Activated T-cell treated with anti-CD3 and anti-CD28 coated beads, Interleukin-2, amount 50 U/mL, for 72 hours (primary cell): ENCODE data around the gene KIAA0513. TPM values are rescaled to one million over a fixed set of nuclear protein-coding genes. Genes with fewer than 3 reads are reported as not detected.

ENCODE experiments used
- ATAC-seq, 2 donors: fragments of 150-1000 bp; cut with Tn5 transposase; replicated peaks in 1 of 2; 2 replicates each; pipeline ENCODE4 v1.10.0; 2021; ENCODE audit warnings: moderate library complexity in 2 of 2, mild to moderate bottlenecking in 1 of 2
- DNase-seq, 2 donors: peaks; one replicate each; pipeline ENCODE4 v3.0.0; 2021 to 2022; ENCODE audit warnings: mixed read lengths in 1 of 2
- H3K27ac Mint-ChIP-seq: one replicate; pipeline ENCODE4 v1.8.0; 2022; ENCODE audit warnings: mild to moderate bottlenecking, moderate library complexity, mixed read lengths
- H3K27me3 Mint-ChIP-seq: one replicate; pipeline ENCODE4 v1.8.0; 2022; ENCODE audit warnings: low read depth, mixed read lengths
- H3K36me3 Mint-ChIP-seq, 2 donors: one replicate each; pipeline ENCODE4 v1.8.0; 2022; ENCODE audit warnings: mixed read lengths in 2 of 2, mild to moderate bottlenecking in 1 of 2; ENCODE audit not compliant: insufficient read depth in 2 of 2
- H3K4me1 Mint-ChIP-seq: one replicate; pipeline ENCODE4 v1.8.0; 2022; ENCODE audit warnings: low read depth, mixed read lengths
- H3K4me3 Mint-ChIP-seq, 2 donors: one replicate each; pipeline ENCODE4 v1.8.0; 2022; ENCODE audit warnings: mild to moderate bottlenecking in 2 of 2, mixed read lengths in 2 of 2, moderate library complexity in 2 of 2
- H3K9me3 Mint-ChIP-seq, 2 donors: one replicate each; pipeline ENCODE4 v1.8.0; 2022; ENCODE audit warnings: mixed read lengths in 2 of 2
- total RNA-seq, 2 donors: library from RNA; stranded (reverse); gene quantifications; one replicate each; pipeline ENCODE4 v1.2.3, GENCODE V29; 2022

Gene KIAA0513
- total RNA-seq, 2 donors from 2014 or later = 10.6 to 14.5 TPM

DNA sequence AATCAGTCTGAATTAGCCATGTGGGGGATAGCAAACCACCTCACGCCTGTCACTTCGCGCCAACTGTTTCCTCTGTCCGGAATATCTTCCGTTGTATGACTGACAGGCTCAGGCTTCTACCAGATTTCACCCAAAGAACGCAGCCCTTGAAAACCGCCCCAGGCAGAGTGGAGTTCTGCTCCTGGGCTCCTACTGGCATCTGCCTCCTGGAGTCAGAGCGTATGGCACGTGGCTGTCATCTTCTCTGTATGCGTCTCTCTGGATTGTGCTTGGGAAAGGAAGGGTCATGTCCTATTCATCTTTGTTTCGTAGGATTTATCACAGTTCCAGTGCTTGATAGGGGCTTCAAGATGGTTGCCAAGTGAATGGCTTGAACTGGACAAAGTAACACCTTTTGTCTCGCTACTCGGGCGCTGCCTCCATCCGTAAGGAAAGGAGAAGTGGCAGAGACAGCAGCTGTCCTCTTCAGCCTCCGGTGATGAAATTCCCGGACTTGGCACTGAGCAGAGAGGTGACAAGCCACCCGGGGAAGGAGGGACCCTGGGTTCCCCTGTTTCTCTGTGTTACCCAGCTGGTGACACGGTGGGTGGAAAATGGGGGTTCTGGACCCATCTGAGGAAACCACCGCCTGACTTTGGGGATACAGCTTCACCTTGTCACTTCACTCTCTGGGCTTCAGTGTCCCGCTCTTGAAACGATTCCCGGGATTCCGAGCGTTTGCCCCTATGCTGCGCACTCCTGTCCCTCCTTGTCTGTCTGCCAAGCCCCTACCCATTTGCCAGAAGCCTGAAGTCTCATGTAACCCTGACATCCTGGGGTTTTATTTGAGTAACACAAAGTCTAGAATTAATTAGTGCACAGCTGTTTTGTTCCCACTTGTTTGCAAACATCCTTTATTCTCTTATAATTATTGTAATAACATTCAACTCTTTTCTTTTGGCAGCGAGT lies 13.9 kb downstream of the KIAA0513 start:
- H3K27me3 Mint-ChIP-seq = no peaks in the 10 kb centered on the region
- H3K4me1 Mint-ChIP-seq = peaks cover 14% of the 10 kb centered on the region
- ATAC-seq (no peak), DNase-seq (no peak)
- no peaks in the 10 kb centered on the region for H3K36me3 Mint-ChIP-seq
- no peaks in the 10 kb centered on the region for H3K9me3 Mint-ChIP-seq
- H3K4me3 Mint-ChIP-seq = no peak overlapping the region
- no peak overlapping the region for H3K27ac Mint-ChIP-seq

DNA sequence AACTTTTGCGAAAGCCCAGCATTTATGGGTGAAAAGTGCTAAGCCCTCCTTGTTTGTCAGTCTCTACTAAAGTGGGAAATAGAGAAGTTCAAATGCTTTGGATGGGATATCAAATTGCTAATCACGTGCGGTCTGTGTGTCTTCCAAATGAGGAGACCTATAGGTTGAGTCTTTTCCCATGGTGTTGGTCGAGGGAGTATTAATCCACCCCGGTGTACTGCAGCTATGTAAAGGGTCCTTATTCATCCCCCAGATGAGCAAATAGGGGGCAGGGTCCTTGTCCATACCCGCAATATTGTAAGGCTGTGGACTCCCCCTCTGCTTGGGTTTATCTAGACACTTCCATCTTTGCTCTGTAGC lies 14.6 kb downstream of the KIAA0513 start:
- peaks cover 14% of the 10 kb centered on the region for H3K4me1 Mint-ChIP-seq
- H3K27ac Mint-ChIP-seq = no peak overlapping the region
- ATAC-seq (no peak), DNase-seq (no peak)
- no peaks in the 10 kb centered on the region for H3K9me3 Mint-ChIP-seq
- H3K27me3 Mint-ChIP-seq = no peaks in the 10 kb centered on the region
- H3K4me3 Mint-ChIP-seq = no peak overlapping the region
- no peaks in the 10 kb centered on the region for H3K36me3 Mint-ChIP-seq

DNA sequence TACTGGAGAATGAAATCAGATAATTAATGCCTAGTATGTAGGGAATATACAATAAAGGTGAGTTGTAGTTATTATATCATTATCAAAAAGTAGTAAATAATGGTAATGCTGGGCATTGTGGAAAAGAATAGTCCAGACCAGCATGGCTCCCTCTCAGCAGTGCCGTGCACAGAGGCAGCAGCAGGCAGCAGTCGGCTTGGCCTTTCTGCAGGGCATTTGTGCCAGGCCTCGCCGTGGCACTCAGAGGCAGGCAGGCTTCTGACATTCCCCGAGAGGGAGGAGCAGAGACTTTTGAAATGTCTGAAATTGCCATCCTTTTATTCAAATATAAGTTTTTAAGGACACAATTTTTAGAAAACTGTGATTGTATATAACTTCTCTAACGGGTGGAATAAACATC lies 15.0 kb downstream of the KIAA0513 start:
- Mint-ChIP-seq H3K27ac (no peak overlapping the region), H3K4me3 (no peak overlapping the region), H3K27me3 (no peaks in the 10 kb centered on the region), H3K36me3 (no peaks in the 10 kb centered on the region), H3K9me3 (no peaks in the 10 kb centered on the region), H3K4me1 (peaks cover 17% of the 10 kb centered on the region)
- DNase-seq = no peak
- no peak for ATAC-seq

DNA sequence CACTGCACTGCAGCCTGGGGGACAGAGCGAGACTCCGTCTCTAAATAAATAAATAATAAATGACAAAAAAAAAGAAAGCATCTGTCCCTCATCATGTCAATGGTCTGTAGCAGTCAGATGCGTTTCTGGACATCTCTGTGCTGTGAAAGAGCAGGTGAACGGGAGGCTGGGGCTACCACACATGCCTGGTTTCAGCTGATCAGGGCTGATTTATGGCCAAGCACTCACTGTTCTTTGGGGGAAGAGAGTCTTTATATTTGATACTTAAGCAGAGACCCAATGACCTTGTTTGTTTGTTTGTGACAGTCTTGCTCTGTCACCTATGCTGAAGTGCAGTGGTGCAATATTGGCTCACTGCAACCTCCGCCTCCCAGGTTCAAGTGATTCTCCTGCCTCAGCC lies 17.5 kb downstream of the KIAA0513 start:
- H3K36me3 Mint-ChIP-seq = no peaks in the 10 kb centered on the region
- no peaks in the 10 kb centered on the region for H3K27me3 Mint-ChIP-seq
- H3K4me3 Mint-ChIP-seq = no peak overlapping the region
- H3K27ac Mint-ChIP-seq = no peak overlapping the region
- ATAC-seq = no peak
- peaks cover 29% of the 10 kb centered on the region for H3K4me1 Mint-ChIP-seq
- no peaks in the 10 kb centered on the region for H3K9me3 Mint-ChIP-seq
- no peak for DNase-seq

- H3K27ac Mint-ChIP-seq = no peak overlapping the region
- H3K36me3 Mint-ChIP-seq = no peaks in the 10 kb centered on the region
- DNase-seq = no peak
- H3K4me1 Mint-ChIP-seq = peaks cover 34% of the 10 kb centered on the region
- no peaks in the 10 kb centered on the region for H3K9me3 Mint-ChIP-seq
- H3K4me3 Mint-ChIP-seq = no peak overlapping the region
- ATAC-seq = no peak
- no peaks in the 10 kb centered on the region for H3K27me3 Mint-ChIP-seq
Observed at GRCh38 chr16:85045641-85046471, 18.3 kb downstream of the KIAA0513 start.

DNA sequence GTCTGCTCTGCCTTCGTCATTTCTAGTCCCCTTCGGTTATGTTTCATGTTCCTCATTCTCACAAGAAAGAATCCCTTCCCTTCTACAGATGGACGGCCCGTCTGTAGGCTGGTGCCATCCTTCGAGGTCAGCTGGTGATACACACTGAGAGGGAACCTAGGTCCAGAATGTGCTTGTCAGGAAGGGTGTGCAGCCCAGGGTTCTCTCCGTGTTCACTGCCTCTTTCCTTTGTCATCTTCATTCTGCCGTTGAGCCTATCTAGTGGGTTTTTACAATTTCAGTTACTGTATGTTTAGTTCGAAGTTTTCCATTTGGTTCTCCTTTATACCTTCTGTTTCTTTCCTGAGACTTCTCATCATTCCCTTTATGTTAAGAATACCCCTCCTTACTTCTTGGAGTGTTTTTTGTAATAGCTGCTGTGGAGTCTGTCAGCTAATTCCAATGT lies 18.9 kb downstream of the KIAA0513 start:
- no peak overlapping the region for H3K27ac Mint-ChIP-seq
- peaks cover 36% of the 10 kb centered on the region for H3K4me1 Mint-ChIP-seq
- no peaks in the 10 kb centered on the region for H3K36me3 Mint-ChIP-seq
- DNase-seq (no peak), ATAC-seq (no peak)
- H3K27me3 Mint-ChIP-seq = no peaks in the 10 kb centered on the region
- H3K9me3 Mint-ChIP-seq = no peaks in the 10 kb centered on the region
- H3K4me3 Mint-ChIP-seq = no peak overlapping the region

GRCh38 chr16:85046931-85047866 lies 19.6 kb downstream of the KIAA0513 start:
- Mint-ChIP-seq H3K4me3 (peak overlapping the region; percentile 59 to 63), H3K27ac (no peak overlapping the region), H3K27me3 (no peaks in the 10 kb centered on the region), H3K4me1 (peaks cover 36% of the 10 kb centered on the region), H3K36me3 (no peaks in the 10 kb centered on the region), H3K9me3 (no peaks in the 10 kb centered on the region)
- no peak for DNase-seq
- peak; percentile 34 to 53 for ATAC-seq

DNA sequence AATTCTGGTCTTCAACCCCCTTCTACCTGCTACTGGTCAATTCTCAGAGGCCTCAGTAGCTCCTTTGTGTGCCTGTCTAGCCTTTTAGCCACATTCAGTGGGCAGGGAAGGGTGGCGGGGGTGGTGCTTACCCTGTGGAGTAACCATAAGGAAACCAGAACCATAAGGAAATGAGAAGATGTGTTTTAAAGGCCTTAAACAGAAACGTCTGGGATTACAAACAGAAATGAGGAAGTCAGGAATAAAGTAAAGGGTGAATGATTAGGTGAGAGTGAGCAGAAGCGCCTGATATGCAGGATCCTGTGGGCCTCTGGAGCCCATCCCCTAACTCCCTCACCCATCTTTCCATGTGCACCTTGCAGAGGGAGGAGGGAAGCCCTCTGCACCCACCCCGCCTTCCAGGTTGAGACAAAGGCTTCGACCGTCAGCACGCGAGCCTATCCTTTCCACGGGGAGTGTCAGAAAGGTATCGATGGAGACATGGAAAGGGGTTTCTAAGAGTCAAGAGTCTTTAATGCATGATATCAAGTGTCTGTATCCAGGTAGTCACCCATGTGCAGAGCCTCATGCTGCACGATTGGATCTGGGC lies 20.4 kb downstream of the KIAA0513 start:
- ATAC-seq (no peak), DNase-seq (no peak)
- H3K27ac Mint-ChIP-seq = no peak overlapping the region
- H3K4me1 Mint-ChIP-seq = peaks cover 36% of the 10 kb centered on the region
- H3K4me3 Mint-ChIP-seq = peak overlapping the region; percentile 59 to 63
- no peaks in the 10 kb centered on the region for H3K9me3 Mint-ChIP-seq
- no peaks in the 10 kb centered on the region for H3K27me3 Mint-ChIP-seq
- no peaks in the 10 kb centered on the region for H3K36me3 Mint-ChIP-seq

DNA sequence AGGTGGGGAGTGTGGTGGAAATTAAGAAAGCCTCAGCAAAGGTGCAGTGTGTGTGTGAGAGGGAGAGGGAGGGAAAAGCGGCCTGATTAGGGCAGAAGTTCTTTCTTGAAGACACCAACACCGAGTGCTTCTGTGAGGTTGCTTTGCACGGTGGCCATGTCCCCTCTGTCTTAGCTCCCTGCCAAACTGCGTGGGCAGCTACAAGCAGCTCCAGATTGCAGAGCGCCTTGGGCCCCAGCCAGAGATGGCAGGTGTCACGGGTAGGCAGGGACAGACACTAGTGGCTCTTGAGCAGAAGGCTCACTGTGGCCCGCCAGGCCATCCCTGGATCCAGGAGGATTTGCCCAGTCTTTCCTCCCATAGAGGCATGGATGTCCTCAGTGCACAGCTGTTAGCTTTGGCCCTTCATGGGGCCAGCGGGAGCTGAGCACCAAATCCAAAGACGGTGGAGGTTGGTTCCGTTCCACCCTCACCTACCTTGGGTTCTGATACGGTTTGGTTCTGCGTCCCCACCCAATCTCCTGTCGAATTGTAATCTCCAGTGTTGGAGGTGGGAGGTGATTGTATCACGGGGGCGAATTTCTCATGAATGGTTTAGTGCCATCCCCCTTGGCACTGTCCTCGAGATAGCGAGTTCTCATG lies 21.4 kb downstream of the KIAA0513 start:
- ATAC-seq (no peak), DNase-seq (no peak)
- Mint-ChIP-seq H3K27me3 (no peaks in the 10 kb centered on the region), H3K4me3 (no peak overlapping the region), H3K9me3 (no peaks in the 10 kb centered on the region), H3K27ac (no peak overlapping the region), H3K36me3 (peaks cover 0 to 2% of the 10 kb centered on the region in 2 donors), H3K4me1 (peaks cover 36% of the 10 kb centered on the region)

GRCh38 chr16:85049706-85050305 lies 22.2 kb downstream of the KIAA0513 start:
- Mint-ChIP-seq H3K27me3 (no peaks in the 10 kb centered on the region), H3K9me3 (no peaks in the 10 kb centered on the region), H3K36me3 (peaks cover 0 to 2% of the 10 kb centered on the region in 2 donors), H3K27ac (no peak overlapping the region), H3K4me1 (peaks cover 38% of the 10 kb centered on the region), H3K4me3 (no peak overlapping the region)
- ATAC-seq (no peak), DNase-seq (no peak)

- ATAC-seq (no peak), DNase-seq (no peak)
- no peaks in the 10 kb centered on the region for H3K9me3 Mint-ChIP-seq
- no peak overlapping the region for H3K4me3 Mint-ChIP-seq
- no peak overlapping the region for H3K27ac Mint-ChIP-seq
- no peaks in the 10 kb centered on the region for H3K27me3 Mint-ChIP-seq
- H3K36me3 Mint-ChIP-seq = peaks cover 0 to 2% of the 10 kb centered on the region in 2 donors
- H3K4me1 Mint-ChIP-seq = peaks cover 49% of the 10 kb centered on the region
Observed at GRCh38 chr16:85051067-85051581, 23.5 kb downstream of the KIAA0513 start.
